ENCODE data around the gene LGALS7.

LGALS7 gene

DNA sequence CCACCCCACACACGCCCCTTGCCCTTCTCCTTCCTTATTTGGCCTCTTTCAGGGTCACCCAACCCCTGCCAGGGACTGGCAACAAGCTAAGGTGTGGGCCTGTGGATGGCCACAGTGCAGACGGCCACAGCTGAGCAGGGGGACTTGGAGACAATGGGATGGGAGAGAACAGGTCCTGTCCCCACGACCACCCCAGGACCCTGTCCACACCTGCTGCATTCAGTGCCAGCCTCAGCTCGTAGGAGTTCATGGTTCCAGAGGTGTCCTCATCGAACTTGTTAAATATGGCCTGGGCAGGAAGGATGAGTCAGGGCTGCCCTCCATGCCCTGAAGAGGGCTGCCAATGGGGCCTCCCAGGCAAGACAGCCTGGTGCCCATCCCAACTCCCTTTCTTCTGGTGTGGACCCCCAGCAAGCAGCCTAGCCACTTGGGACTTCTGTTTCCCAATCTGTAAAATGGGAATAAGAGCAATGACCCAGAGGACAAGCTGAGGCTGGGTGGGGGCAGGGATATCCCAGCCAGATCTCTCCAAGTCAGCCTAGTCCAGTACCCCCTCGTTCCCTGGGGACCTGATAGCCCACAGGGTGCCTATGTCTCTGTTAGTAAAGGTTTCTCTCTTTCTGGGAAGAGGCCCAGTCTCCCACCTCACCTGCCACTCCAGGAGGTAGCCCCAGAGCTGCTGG lies 39.7 kb downstream of the LGALS7 start:
- no peak for TF ChIP-seq POLR2A (IDR thresholded peaks at IDR 0.05; ENCODE audit: low read depth, low read length)
- peak; percentile 80 for DNase-seq (ENCODE audit: insufficient read length, low spot score)

DNA sequence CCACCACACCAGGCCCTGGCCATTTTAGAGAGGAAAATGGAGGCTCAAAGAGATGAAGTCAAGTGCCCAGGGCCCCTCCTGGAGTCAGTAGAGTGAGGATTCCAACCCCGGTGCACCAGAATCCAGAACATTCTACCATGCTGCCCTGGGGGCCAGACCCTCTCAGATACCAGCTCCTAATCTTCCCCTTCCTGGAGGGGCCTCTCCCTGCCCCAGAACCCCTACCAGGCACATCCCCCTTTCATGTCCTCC lies 40.1 kb downstream of the LGALS7 start:
- no peak for FAIRE-seq
- TF ChIP-seq POLR2A (IDR thresholded peaks at IDR 0.05; ENCODE audit: low read depth, low read length), result no peak

More for the DNA sequence above, 39.7 kb downstream of the LGALS7 start:
- no peak for FAIRE-seq

DNA sequence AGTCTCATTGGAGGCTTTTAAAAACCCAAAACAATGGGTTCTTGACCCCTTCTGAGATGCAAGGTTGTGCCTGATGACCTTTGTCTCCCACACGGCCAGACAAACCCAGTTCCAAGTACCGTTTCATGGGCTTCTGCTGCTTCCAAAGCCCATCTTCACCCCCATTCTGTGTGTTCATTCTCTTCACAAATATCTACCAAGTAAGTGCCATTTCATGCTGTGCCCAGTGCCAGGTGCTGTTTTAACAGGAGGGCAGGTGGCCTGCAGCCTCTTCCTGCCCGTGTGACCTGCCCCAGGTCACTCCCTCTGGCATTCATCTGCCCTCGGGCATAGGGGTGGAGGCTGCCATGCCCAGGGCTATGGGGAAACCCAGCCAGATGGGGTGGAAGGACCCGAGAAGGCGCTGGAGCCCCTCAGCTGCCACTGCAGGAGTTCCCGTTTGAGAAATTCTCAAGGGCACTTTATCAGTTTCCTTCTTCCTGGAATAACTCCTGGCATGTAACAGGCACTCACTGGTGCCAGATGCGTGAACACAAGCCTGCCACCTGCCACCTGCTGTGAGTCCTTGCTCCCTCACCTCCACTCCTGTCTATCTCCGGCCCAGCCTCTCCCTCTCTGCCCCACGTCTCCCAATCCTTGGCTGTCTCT lies 41.5 kb downstream of the LGALS7 start:
- no peak for TF ChIP-seq POLR2A (IDR thresholded peaks at IDR 0.05; ENCODE audit: low read depth, low read length)

More for the DNA sequence above, 40.1 kb downstream of the LGALS7 start:
- no peak for DNase-seq (ENCODE audit: insufficient read length, low spot score)

DNA sequence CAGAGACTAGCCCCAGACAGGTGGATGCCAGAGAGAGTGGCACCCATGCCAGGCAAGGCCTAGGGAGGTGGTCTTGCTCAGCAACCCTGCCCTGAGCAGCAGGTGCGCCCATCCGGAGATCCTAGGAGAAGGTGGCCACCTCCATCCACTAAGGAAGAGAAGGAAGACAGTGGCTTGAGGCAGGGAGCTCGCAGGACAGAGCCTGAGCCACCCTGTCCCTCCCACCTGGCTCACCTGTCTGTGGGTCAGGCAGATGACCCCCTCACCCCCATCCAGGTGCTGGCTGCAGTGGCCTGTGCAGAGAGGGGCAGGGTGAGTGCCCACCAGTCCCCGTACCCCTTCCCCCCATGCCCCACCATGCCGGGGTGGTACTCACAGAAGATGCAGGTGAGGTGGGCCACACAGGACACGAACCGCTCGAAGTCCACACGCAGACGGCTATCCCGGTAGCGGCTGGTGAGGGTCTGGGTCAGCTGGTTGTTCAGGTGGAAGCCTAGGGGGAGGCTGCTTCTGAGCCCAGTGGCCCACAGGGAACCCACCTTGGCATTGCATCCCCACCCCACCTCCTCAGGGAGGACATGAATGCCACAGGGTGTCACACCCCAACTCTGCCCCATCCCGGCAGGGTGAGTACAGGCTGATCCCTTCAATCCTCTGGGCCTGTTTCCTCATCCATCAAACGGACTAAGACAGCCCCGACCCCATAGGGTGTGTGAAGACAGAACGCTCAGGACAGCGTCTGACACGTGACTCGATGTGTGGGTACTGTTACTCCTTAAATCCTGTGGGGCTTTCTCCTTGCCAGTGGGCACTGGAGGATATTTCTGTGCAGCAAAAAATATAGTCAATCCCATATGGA lies 42.4 kb downstream of the LGALS7 start:
- FAIRE-seq (no peak), DNase-seq (ENCODE audit: insufficient read length, low spot score) (no peak)
- no peak for TF ChIP-seq POLR2A (IDR thresholded peaks at IDR 0.05; ENCODE audit: low read depth, low read length)

More for the DNA sequence above, 41.5 kb downstream of the LGALS7 start:
- FAIRE-seq, result no peak
- no peak for DNase-seq (ENCODE audit: insufficient read length, low spot score)

DNA sequence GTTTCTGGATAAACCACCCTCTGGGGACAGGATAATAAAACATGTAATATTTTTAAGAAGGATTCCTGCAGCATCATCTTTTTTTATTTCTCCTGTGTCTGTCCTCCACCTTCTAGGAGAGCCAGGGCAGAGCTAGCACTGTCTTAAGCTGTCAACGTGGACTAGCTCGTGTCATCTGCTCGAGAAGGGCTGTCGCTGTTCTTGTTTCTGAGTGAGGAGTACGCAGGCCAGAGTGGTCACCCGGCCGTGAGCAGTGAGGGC lies 42.9 kb downstream of the LGALS7 start:
- no peak for TF ChIP-seq POLR2A (IDR thresholded peaks at IDR 0.05; ENCODE audit: low read depth, low read length)
- no peak for DNase-seq (ENCODE audit: insufficient read length, low spot score)
- FAIRE-seq, result no peak

DNA sequence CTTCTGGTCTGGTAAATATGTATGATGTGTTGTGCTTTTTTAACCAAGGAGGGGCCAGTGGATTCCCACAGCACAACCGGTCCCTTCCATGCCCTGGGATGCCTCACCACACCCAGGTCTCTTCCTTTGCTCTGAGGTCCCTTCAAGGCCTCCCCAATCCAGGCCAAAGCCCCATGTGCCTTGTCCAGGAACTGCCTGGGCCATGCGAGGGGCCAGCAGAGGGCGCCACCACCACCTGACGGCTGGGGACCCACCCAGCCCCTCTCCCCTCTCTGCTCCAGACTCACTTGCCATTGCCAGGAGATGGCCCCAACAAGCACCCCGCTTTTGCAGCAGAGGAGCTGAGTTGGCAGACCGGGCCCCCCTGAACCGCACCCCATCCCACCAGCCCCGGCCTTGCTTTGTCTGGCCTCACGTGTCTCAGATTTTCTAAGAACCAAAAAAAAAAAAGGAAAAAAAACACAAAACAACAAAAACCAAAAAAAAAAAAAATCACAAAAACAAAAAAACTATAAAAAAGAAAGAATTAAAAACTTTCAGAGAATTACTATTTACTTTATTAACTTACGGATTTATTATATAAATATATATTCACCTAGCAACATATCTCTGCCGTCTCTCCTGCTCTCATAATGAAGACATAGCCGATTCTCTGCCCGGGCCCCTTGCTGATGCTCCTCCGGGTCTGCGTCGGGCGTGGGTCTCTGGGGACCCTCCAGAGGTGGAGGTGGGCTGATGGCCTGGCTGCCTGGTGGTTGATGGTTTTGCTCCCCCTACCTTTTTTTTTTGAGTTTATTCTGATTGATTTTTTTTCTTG lies 43.5 kb downstream of the LGALS7 start:
- no peak for TF ChIP-seq POLR2A (IDR thresholded peaks at IDR 0.05; ENCODE audit: low read depth, low read length)
- no peak for FAIRE-seq
- DNase-seq (ENCODE audit: insufficient read length, low spot score), result peak; percentile 66

DNA sequence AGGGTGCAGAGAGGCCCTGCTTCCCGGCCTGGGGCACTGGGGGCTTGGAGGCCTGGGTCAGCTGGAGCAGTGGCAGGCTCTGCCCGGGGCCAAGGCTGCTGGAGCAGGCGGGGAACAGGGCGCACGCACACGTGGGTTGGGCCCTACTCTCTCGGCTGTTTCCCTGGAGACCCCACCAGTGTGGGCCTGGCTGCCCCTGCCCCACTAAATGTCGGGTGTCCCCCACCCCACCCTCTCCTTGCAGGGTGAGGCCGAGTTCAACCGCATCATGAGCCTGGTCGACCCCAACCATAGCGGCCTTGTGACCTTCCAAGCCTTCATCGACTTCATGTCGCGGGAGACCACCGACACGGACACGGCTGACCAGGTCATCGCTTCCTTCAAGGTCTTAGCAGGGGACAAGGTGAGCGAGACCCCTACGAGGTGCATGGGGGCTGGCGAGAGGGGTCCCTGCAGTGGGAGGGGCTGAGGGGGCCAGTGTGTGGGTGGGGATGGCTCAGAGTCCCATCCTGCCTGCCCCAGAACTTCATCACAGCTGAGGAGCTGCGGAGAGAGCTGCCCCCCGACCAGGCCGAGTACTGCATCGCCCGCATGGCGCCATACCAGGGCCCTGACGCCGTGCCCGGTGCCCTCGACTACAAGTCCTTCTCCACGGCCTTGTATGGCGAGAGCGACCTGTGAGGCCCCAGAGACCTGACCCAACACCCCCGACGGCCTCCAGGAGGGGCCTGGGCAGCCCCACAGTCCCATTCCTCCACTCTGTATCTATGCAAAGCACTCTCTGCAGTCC lies 44.4 kb downstream of the LGALS7 start:
- no peak for DNase-seq (ENCODE audit: insufficient read length, low spot score)
- TF ChIP-seq POLR2A (IDR thresholded peaks at IDR 0.05; ENCODE audit: low read depth, low read length), result no peak
- FAIRE-seq, result no peak

DNA sequence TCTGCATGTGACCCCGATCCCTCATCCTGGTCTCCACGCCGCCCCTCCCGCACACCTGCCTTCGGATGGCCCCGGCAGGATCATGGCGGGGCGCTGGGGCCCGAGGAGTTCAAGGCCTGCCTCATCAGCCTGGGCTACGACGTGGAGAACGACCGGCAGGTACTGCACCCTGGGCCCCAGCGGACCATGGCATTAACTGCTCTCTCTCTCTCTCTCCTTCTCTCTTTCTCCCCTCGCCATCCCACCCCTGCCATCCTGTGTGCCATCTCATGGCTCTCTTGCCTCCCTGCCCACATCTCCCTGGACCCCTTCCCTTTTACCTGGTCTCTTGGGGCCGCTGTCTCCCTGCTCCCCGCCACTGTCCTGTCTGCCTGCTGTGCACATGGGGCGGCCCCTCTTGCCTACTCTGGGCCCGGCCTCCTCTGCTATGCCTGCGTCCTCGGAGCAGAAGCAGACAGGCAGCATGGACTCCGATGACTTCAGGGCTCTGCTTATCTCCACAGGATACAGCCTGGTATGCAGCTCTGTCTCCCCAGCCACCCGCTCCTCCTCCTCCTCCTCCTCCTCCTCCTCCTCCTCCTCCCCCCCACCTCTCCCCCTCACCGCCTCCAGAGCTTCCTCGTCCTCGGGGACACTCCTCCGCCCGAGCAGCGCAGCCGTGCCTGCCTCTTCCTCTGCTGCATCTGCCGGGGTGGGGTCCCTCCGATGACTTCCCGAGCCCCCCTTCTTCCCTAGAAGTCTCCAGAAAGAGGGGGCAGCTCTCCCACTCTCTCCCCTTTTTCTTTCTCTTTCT lies 45.3 kb downstream of the LGALS7 start:
- no peak for TF ChIP-seq POLR2A (IDR thresholded peaks at IDR 0.05; ENCODE audit: low read depth, low read length)
- DNase-seq (ENCODE audit: insufficient read length, low spot score) (no peak), FAIRE-seq (no peak)

DNA sequence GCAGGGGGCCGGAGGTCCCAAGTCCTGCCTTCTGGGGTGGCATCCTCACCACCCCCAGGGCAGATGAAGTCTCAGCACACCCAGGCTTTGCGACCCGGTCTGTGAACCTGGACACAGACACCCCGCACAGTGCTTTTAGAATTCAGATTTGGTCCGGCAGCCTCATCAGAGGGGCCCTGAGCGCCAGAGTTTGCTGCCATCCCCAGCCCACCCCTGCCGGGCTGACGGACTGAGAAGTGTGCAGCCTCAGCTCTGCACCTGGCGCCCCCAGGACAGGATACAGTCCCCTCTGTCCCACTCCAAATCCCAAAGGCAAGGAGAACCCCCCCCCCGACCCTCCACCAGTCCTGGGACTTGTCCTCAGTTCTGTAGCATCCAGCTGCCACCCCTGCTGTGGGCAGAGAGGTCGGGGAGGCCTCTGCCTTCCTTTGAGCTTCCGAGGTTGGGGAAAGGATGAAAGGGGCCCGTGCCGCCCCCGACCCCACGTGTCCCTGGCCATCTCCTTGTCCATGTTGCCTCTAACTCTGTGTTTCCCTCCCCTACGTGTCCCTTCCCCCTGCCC lies 45.9 kb downstream of the LGALS7 start:
- no peak for DNase-seq (ENCODE audit: insufficient read length, low spot score)
- FAIRE-seq, result no peak
- TF ChIP-seq POLR2A (IDR thresholded peaks at IDR 0.05; ENCODE audit: low read depth, low read length), result no peak

DNA sequence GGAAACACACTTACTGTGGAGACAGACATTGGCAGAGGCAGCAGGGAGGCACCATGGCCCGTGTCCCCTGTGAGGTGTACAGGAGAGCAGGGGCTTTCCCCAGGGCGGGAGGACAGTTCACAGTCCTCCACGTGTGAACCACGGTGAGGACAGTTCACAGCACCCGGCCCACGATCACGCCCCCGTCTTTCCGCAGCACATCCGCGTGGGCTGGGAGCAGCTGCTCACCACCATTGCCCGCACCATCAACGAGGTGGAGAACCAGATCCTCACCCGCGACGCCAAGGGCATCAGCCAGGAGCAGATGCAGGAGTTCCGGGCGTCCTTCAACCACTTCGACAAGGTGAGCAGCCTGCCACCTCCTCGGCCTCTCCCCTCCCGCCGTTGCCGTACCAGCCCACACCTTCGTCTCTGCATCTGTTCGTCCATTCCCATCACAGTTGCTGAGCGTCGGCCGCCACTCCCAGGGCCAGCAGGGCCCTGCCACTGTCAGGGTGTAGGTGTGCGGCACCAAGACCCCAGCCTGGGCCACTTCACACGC lies 46.5 kb downstream of the LGALS7 start:
- FAIRE-seq, result no peak
- TF ChIP-seq POLR2A (IDR thresholded peaks at IDR 0.05; ENCODE audit: low read depth, low read length), result no peak
- no peak for DNase-seq (ENCODE audit: insufficient read length, low spot score)

DNA sequence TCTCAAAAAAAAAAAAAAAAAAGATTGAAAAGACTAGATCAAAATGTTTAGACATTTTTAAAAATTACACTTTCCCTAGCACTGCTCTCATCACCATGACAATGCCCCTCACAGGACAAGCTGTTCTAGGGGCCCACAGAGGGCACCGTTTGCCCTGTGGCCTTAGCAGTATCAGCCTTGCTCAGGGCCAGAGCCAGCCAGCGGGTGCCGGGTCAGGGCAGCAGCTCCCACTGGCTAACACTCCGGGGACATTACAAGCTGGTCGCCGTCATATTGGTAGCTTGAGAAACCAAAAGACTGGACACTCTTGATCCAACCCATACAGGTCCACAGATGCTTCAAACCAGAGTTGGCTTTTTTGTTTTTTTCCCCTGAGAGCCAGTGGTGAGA lies 47.0 kb downstream of the LGALS7 start:
- DNase-seq (ENCODE audit: insufficient read length, low spot score) (no peak), FAIRE-seq (no peak)
- no peak for TF ChIP-seq POLR2A (IDR thresholded peaks at IDR 0.05; ENCODE audit: low read depth, low read length)
